Measurements from ENCODE around the gene MARK4.

GRCh38 chr19:45206328-45206727, 44.7 kb upstream of the MARK4 start:
- no peak for TF ChIP-seq CTCF (IDR thresholded peaks at IDR 0.05)
- no peak for TF ChIP-seq POLR2A (IDR thresholded peaks at IDR 0.05)
